GM23338 (cell line): ENCODE data around the gene B3GALT5. TPM values are rescaled to one million over a fixed set of nuclear protein-coding genes. Genes with fewer than 3 reads are reported as not detected.

ENCODE experiments used
- ATAC-seq: fragments of 200-7000 bp; cut with Tn5 transposase; 3 replicates; pipeline ENCODE4 v1.9.1; 2020
- DNase-seq: peaks from one replicate; pipeline ENCODE4 v3.0.0-alpha.2; 2015; ENCODE audit warnings: low spot score
- H2AFZ ChIP-seq: fragments of 200-600 bp; sonication (generic); 2 replicates; pipeline ENCODE4 v1.8.0; 2016; ENCODE audit warnings: antibody characterized with exemption, mild to moderate bottlenecking, moderate library complexity
- H3F3A ChIP-seq: fragments of 200-600 bp; sonication (generic); replicated peaks from 2 replicates; pipeline ENCODE4 v1.8.0; 2017; ENCODE audit warnings: antibody characterized with exemption, mixed run types, low read depth
- H3K27ac ChIP-seq: fragments of 200-600 bp; sonication (generic); 2 replicates; pipeline ENCODE4 v1.6.1; 2016; ENCODE audit warnings: low read depth
- H3K27me3 ChIP-seq: fragments of 200-600 bp; sonication (generic); 2 replicates; pipeline ENCODE4 v1.8.0; 2016; ENCODE audit warnings: mild to moderate bottlenecking, mixed run types, moderate library complexity; ENCODE audit not compliant: insufficient read depth
- H3K36me3 ChIP-seq: fragments of 200-600 bp; sonication (generic); 2 replicates; pipeline ENCODE4 v1.8.0; 2016; ENCODE audit warnings: mild to moderate bottlenecking; ENCODE audit not compliant: insufficient read depth
- H3K4me1 ChIP-seq: fragments of 200-600 bp; sonication (generic); 2 replicates; pipeline ENCODE4 v1.8.0; 2016; ENCODE audit warnings: mild to moderate bottlenecking, moderate library complexity; ENCODE audit not compliant: insufficient read depth
- H3K4me2 ChIP-seq: fragments of 200-600 bp; sonication (generic); 2 replicates; pipeline ENCODE4 v1.7.1; 2017; ENCODE audit warnings: mixed run types
- H3K4me3 ChIP-seq: fragments of 200-600 bp; sonication (generic); 2 replicates; pipeline ENCODE4 v1.6.1; 2016; ENCODE audit warnings: mixed run types
- H3K79me2 ChIP-seq: fragments of 200-600 bp; sonication (generic); replicated peaks from 2 replicates; pipeline ENCODE4 v1.8.0; 2017; ENCODE audit warnings: mild to moderate bottlenecking; ENCODE audit not compliant: insufficient read depth
- H3K9me2 ChIP-seq: fragments of 200-600 bp; sonication (generic); 2 replicates; pipeline ENCODE4 v1.8.0; 2017; ENCODE audit not compliant: insufficient read depth
- H4K20me1 ChIP-seq: fragments of 200-600 bp; sonication (generic); replicated peaks from 2 replicates; pipeline ENCODE4 v1.8.0; 2017; ENCODE audit warnings: mild to moderate bottlenecking; ENCODE audit not compliant: insufficient read depth
- H3K27ac Mint-ChIP-seq: 2 replicates; pipeline ENCODE4 v1.8.0; 2020; ENCODE audit warnings: inconsistent platforms, mild to moderate bottlenecking, moderate library complexity, mixed read lengths
- H3K27me3 Mint-ChIP-seq: 3 replicates; pipeline ENCODE4 v1.8.0; 2022; ENCODE audit warnings: low read depth, mild to moderate bottlenecking, moderate library complexity, mixed read lengths, inconsistent platforms; ENCODE audit not compliant: insufficient read depth, poor library complexity
- H3K36me3 Mint-ChIP-seq: 3 replicates; pipeline ENCODE4 v1.8.0; 2021; ENCODE audit warnings: low read depth, mild to moderate bottlenecking, inconsistent platforms, moderate library complexity, mixed read lengths
- H3K4me1 Mint-ChIP-seq: 3 replicates; pipeline ENCODE4 v1.8.0; 2020; ENCODE audit warnings: mild to moderate bottlenecking, inconsistent platforms, mixed read lengths
- H3K4me3 Mint-ChIP-seq: 3 replicates; pipeline ENCODE4 v1.8.0; 2021; ENCODE audit warnings: moderate library complexity, mild to moderate bottlenecking, inconsistent platforms, mixed read lengths
- H3K9me3 Mint-ChIP-seq: 3 replicates; pipeline ENCODE4 v1.8.0; 2020; ENCODE audit warnings: moderate library complexity, mild to moderate bottlenecking, inconsistent platforms, mixed read lengths
- CTCF ChIP-seq, 2 experiments: fragments of 200-600 bp in 1 of 2; sonication (generic) in 1 of 2; conservative IDR thresholded peaks; 2 replicates each; pipeline versions ENCODE4 v1.5.1 to v1.6.1; 2016 to 2017; ENCODE audit warnings: antibody characterized with exemption in 2 of 2, low read depth in 2 of 2, mild to moderate bottlenecking in 2 of 2, moderate library complexity in 1 of 2
- ETS1 ChIP-seq: IDR thresholded peaks from 2 replicates; pipeline ENCODE4 v1.6.1; 2016; ENCODE audit warnings: antibody characterized with exemption
- EZH2 ChIP-seq: fragments of 200-600 bp; sonication (generic); IDR thresholded peaks from one replicate; pipeline ENCODE4 v1.8.0; 2017; ENCODE audit warnings: antibody characterized with exemption, mild to moderate bottlenecking, low read depth; ENCODE audit not compliant: unreplicated experiment
- EZH2phosphoT487 ChIP-seq: fragments of 200-600 bp; sonication (generic); IDR thresholded peaks from one replicate; pipeline ENCODE4 v1.8.1; 2018; ENCODE audit warnings: antibody characterized with exemption; ENCODE audit not compliant: unreplicated experiment
- JUNB ChIP-seq: IDR thresholded peaks from one replicate; pipeline ENCODE4 v1.6.1; 2016; ENCODE audit warnings: antibody characterized with exemption; ENCODE audit not compliant: unreplicated experiment
- POLR2AphosphoS5 ChIP-seq: IDR thresholded peaks from 2 replicates; pipeline ENCODE4 v1.6.1; 2016; ENCODE audit warnings: antibody characterized with exemption, low read depth
- STAT1 ChIP-seq: IDR thresholded peaks from one replicate; pipeline ENCODE4 v1.6.1; 2016; ENCODE audit warnings: antibody characterized with exemption; ENCODE audit not compliant: unreplicated experiment
- ZNF114 ChIP-seq: fragments of 250-450 bp; sonication (Bioruptor Pico); IDR thresholded peaks from 2 replicates; pipeline ENCODE4 v1.5.0; 2020; ENCODE audit warnings: mild to moderate bottlenecking, moderate library complexity
- ZNF331 ChIP-seq: fragments of 250-450 bp; sonication (Bioruptor Pico); IDR thresholded peaks from 2 replicates; pipeline ENCODE4 v1.5.0; 2020; ENCODE audit warnings: low read depth, mild to moderate bottlenecking, moderate library complexity
- ZNF462 ChIP-seq: fragments of 250-450 bp; sonication (Bioruptor Pico); IDR thresholded peaks from 2 replicates; pipeline ENCODE4 v1.5.0; 2020; ENCODE audit warnings: mild to moderate bottlenecking, moderate library complexity
- polyA plus RNA-seq: library from polyadenylated mRNA; unstranded; fragments of >200 nt; fragmentation: Nextera tagmentation; extraction: Ambion mirVana; gene quantifications from 2 replicates; pipeline ENCODE4 v1.2.1, GENCODE V29; 2016
- total RNA-seq: library from RNA; depleted of rRNA; stranded (reverse); fragments of >200 nt; shearing (Covaris generic); gene quantifications from 2 replicates; pipeline ENCODE4 v1.2.3, GENCODE V29; 2014

B3GALT5 gene
- total and polyA plus RNA-seq, 2 experiments from 2014 or later = 6.2 to 37.5 TPM

- Histone ChIP-seq H3F3A (no peaks in the 10 kb centered on the region), H3K27ac (no peak overlapping the region), H2AFZ (no peak overlapping the region), H3K36me3 (no peaks in the 10 kb centered on the region), H3K4me3 (no peak overlapping the region), H4K20me1 (no peaks in the 10 kb centered on the region), H3K27me3 (no peaks in the 10 kb centered on the region), H3K9me2 (0 out of 2 replicates have a peak, but pooled peaks cover 3% of the 10 kb centered on the region), H3K4me1 (peaks cover 11% of the 10 kb centered on the region), H3K4me2 (no peak overlapping the region), H3K79me2 (no peaks in the 10 kb centered on the region)
- peaks cover 25% of the 10 kb centered on the region for H3K9me3 Mint-ChIP-seq
- peaks cover 33% of the 10 kb centered on the region for H3K36me3 Mint-ChIP-seq
- H3K4me1 Mint-ChIP-seq = peaks cover 12% of the 10 kb centered on the region
- no peaks in the 10 kb centered on the region for H3K27me3 Mint-ChIP-seq
- H3K27ac Mint-ChIP-seq = no peak overlapping the region
- TF ChIP-seq ZNF331 = no peak
- TF ChIP-seq CTCF (conservative IDR thresholded peaks at IDR 0.05; ENCODE audit: low read depth in 2 of 2) = peak; percentile 55 to 58
- peak; percentile 67 for DNase-seq
- no peak overlapping the region for H3K4me3 Mint-ChIP-seq
- ATAC-seq = peak; percentile 85
These were observed 31.3 kb upstream of the B3GALT5 start for GRCh38 chr21:39581414-39581813.

- DNase-seq (no peak), ATAC-seq (no peak)
- Mint-ChIP-seq H3K36me3 (peaks cover 32% of the 10 kb centered on the region), H3K4me3 (no peak overlapping the region), H3K4me1 (peaks cover 6% of the 10 kb centered on the region), H3K27me3 (no peaks in the 10 kb centered on the region), H3K27ac (no peak overlapping the region), H3K9me3 (peaks cover 24% of the 10 kb centered on the region)
- H3K79me2 ChIP-seq = no peaks in the 10 kb centered on the region
- H3K4me2 ChIP-seq = no peak overlapping the region
- H3K27me3 ChIP-seq = no peaks in the 10 kb centered on the region
- H3K27ac ChIP-seq = 0 out of 2 replicates have a peak overlapping the region, but pooled peaks have one; percentile 15
- H3K9me2 ChIP-seq = 0 out of 2 replicates have a peak, but pooled peaks cover 3% of the 10 kb centered on the region
- no peak overlapping the region for H2AFZ ChIP-seq
- no peaks in the 10 kb centered on the region for H4K20me1 ChIP-seq
- no peaks in the 10 kb centered on the region for H3F3A ChIP-seq
- H3K36me3 ChIP-seq = no peaks in the 10 kb centered on the region
- H3K4me1 ChIP-seq = peaks cover 4% of the 10 kb centered on the region; the same call in 1 of the 2 replicates
- no peak overlapping the region for H3K4me3 ChIP-seq
- TF ChIP-seq EZH2phosphoT487 (no peak), STAT1 (no peak), JUNB (no peak), ETS1 (no peak), ZNF331 (no peak), ZNF462 (CRISPR knock-in tag) (no peak), EZH2 (no peak), POLR2AphosphoS5 (no peak), CTCF (conservative IDR thresholded peaks at IDR 0.05; ENCODE audit: low read depth in 2 of 2) (no peak), ZNF114 (CRISPR knock-in tag) (no peak)
These were observed 30.0 kb upstream of the B3GALT5 start for GRCh38 chr21:39582749-39583148.
